Measurements from ENCODE around the gene MYRIP. TPM values are rescaled to one million over a fixed set of nuclear protein-coding genes. Genes with fewer than 3 reads are reported as not detected.

MYRIP gene
- polyA plus RNA-seq, 3 donors = not detected

DNA sequence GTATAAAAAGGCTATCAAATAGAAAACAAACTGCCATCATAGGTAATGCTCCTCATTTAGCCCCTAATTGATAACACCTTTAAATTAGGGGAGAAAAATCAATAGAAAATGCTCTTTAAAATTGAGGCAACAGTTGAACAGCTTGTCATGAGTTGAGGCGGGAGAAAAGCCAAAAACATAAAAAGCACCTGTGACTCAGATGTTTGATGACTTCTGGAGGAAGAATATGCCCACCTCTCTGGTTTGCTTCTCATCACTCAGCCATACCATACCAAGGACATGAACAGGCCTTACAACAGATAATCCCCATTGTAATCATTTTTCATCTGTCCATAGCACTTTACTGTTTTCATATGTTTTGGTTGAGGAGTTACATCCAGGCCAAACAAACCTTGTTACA lies 246.0 kb downstream of the MYRIP start:
- intact Hi-C loops (cut with micrococcal nuclease) = no loop called here
- no peak for TF ChIP-seq CTCF (IDR thresholded peaks at IDR 0.05)
- H3K36me3 ChIP-seq (replicated peaks in 1 of 2; ENCODE audit: control insufficient read depth in 1 of 2, insufficient read depth in 2 of 2, low read length in 2 of 2) = no peaks in the 10 kb centered on the region
- no peak overlapping the region for H3K4me2 ChIP-seq (replicated peaks; ENCODE audit: extremely low read depth, low read length, poor library complexity, severe bottlenecking)
- no peak overlapping the region for H3K4me3 Mint-ChIP-seq
- H3K9me3 ChIP-seq (replicated peaks in 1 of 2; ENCODE audit: control insufficient read depth in 1 of 2, insufficient read depth in 1 of 2, low read length in 2 of 2) = peaks cover 0 to 4% of the 10 kb centered on the region in 2 donors
- H3K9me3 Mint-ChIP-seq = peaks cover 0 to 10% (median 1%) of the 10 kb centered on the region in 7 donors
- no peak overlapping the region for H3K27ac Mint-ChIP-seq
- WGBS (ENCODE audit: insufficient coverage) = no CpG with 5 or more reads among the region's 1 CpG
- H3K4me1 Mint-ChIP-seq = no peaks in the 10 kb centered on the region
- no peaks in the 10 kb centered on the region for H3K27me3 ChIP-seq (ENCODE audit: control insufficient read depth in 2 of 2, insufficient read depth in 2 of 2, low read length in 2 of 2)
- H3K27me3 Mint-ChIP-seq (ENCODE audit: low read depth in 3 of 3) = peaks cover 0 to 2% (median 0%) of the 10 kb centered on the region in 3 donors
- H3K4me3 ChIP-seq (replicated peaks in 1 of 3; ENCODE audit: low read depth in 2 of 3, low read length in 3 of 3) = no peak overlapping the region
- H3K4me1 ChIP-seq (ENCODE audit: control insufficient read depth in 1 of 2, insufficient read depth in 2 of 2, low read length in 2 of 2) = no peaks in the 10 kb centered on the region
- DNase-seq = no peak
- H2AFZ ChIP-seq (ENCODE audit: insufficient read depth, low read depth, low read length, poor library complexity, severe bottlenecking) = no peak overlapping the region
- H3K9ac ChIP-seq (ENCODE audit: insufficient read depth, low read length, poor library complexity, severe bottlenecking) = no peak overlapping the region
- H3K36me3 Mint-ChIP-seq = no peaks in the 10 kb centered on the region
- no peaks in the 10 kb centered on the region for H3K79me2 ChIP-seq (ENCODE audit: insufficient read depth, low read length)
- no peaks in the 10 kb centered on the region for H4K20me1 ChIP-seq (ENCODE audit: insufficient read depth, low read length)
- H3K27ac ChIP-seq (ENCODE audit: low read depth in 1 of 2, low read length in 2 of 2) = no peak overlapping the region

DNA sequence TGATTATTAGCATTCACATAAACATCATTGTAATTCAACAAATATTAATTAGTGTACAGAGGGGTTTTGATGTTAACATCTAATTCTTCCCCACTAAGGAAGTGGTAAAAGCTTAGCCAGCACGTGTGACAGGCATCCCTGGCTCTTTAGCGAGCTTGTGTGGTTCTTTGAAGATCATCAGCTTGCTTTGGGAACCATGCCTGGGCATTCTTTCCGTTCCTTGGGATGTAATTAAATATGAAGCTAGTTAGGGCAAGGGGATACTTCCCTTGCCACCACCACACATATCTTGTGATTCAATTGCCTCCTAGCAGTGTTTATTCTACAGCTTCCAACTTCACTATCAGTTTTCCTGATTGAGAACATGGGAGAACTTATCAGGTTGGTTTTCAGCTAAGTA lies 246.5 kb downstream of the MYRIP start:
- Histone ChIP-seq H4K20me1 (ENCODE audit: insufficient read depth, low read length) (no peaks in the 10 kb centered on the region), H3K4me3 (replicated peaks in 1 of 3; ENCODE audit: low read depth in 2 of 3, low read length in 3 of 3) (no peak overlapping the region), H2AFZ (ENCODE audit: insufficient read depth, low read depth, low read length, poor library complexity, severe bottlenecking) (no peak overlapping the region), H3K27me3 (ENCODE audit: control insufficient read depth in 2 of 2, insufficient read depth in 2 of 2, low read length in 2 of 2) (no peaks in the 10 kb centered on the region), H3K27ac (ENCODE audit: low read depth in 1 of 2, low read length in 2 of 2) (no peak overlapping the region), H3K79me2 (ENCODE audit: insufficient read depth, low read length) (no peaks in the 10 kb centered on the region), H3K36me3 (replicated peaks in 1 of 2; ENCODE audit: control insufficient read depth in 1 of 2, insufficient read depth in 2 of 2, low read length in 2 of 2) (no peaks in the 10 kb centered on the region), H3K4me1 (ENCODE audit: control insufficient read depth in 1 of 2, insufficient read depth in 2 of 2, low read length in 2 of 2) (no peaks in the 10 kb centered on the region), H3K9ac (ENCODE audit: insufficient read depth, low read length, poor library complexity, severe bottlenecking) (no peak overlapping the region), H3K9me3 (replicated peaks in 1 of 2; ENCODE audit: control insufficient read depth in 1 of 2, insufficient read depth in 1 of 2, low read length in 2 of 2) (no peaks in the 10 kb centered on the region), H3K4me2 (replicated peaks; ENCODE audit: extremely low read depth, low read length, poor library complexity, severe bottlenecking) (no peak overlapping the region)
- DNase-seq = no peak
- WGBS (ENCODE audit: insufficient coverage) = no CpG with 5 or more reads among the region's 3 CpGs
- Mint-ChIP-seq H3K4me3 (no peak overlapping the region), H3K36me3 (no peaks in the 10 kb centered on the region), H3K9me3 (peaks cover 0 to 12% (median 2%) of the 10 kb centered on the region in 7 donors), H3K4me1 (no peaks in the 10 kb centered on the region), H3K27ac (no peak overlapping the region), H3K27me3 (ENCODE audit: low read depth in 3 of 3) (peaks cover 0 to 2% (median 0%) of the 10 kb centered on the region in 3 donors)
- TF ChIP-seq CTCF (IDR thresholded peaks at IDR 0.05) = no peak
- intact Hi-C loops (cut with micrococcal nuclease) = no loop called here
